Stimulated activated CD8-positive, alpha-beta memory T cell treated with anti-CD3 and anti-CD28 coated beads, Interleukin-2, amount 100 ng/mL, for 1 hour (primary cell): ENCODE results near the gene G6PC1.
"Not testable (repeated sequence)": the region's sequence is repeated elsewhere in the genome, so short reads cannot be mapped to it uniquely, and the experiment has no call there.

Experiments
- DNase-seq, 2 donors: peaks; one replicate each; pipeline ENCODE4 v3.0.0-alpha.2; 2020; ENCODE audit warnings: low read depth in 2 of 2

The G6PC1 gene

GRCh38 chr17:42901535-42902229, 1.1 kb downstream of the G6PC1 start:
- no peak for DNase-seq

- no peak for DNase-seq
Observed at GRCh38 chr17:42904110-42904469, 3.5 kb downstream of the G6PC1 start.

GRCh38 chr17:42906772-42907446, 6.3 kb downstream of the G6PC1 start:
- DNase-seq = no peak

GRCh38 chr17:42908872-42909700, 8.5 kb downstream of the G6PC1 start:
- DNase-seq = no peak

- DNase-seq = no peak
Observed at GRCh38 chr17:42913522-42913921, 12.9 kb downstream of the G6PC1 start.

GRCh38 chr17:42913981-42914617, 13.5 kb downstream of the G6PC1 start:
- DNase-seq = no peak

- DNase-seq = not testable (repeated sequence)
Observed at GRCh38 chr17:42915288-42915687, 14.7 kb downstream of the G6PC1 start.

DNA sequence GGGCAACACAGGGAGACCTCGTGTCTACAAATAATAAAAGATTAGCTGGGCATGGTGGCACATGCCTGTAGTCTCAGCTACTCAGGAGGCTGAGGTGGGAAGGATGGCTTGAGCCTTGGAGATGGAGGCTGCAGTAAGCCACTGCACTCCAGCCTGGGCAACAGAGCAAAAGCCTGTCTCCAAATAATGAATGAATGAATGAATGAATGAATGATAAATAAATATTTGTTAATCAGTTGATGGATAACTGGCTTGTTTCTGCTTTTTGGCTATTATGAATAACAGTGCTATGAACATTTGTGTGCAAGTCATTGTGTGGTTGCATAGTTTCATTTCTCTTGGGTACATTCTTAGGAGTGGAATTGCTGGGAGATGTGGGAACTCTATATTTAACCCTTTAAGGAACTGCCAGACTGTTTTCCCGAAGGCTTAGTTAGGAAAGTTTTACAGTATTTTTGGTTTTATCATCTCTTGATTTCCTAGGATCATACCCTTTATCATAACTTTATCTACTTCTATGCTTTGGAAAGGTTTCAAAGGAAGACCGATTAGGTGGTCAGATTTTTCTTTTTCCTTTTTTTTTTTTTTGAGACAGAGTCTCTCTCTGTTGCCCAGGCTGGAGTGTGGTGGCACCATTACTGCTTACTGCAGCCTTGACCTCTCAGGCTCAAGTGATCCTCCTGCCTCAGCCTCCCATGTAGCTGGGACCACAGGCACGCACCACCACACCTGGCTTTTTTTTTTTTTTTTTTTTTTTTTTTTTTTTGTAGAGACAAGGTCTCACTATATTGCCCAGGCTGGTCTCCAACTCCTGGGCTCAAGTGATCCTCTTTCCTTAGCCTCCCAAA, 16.0 kb downstream of the G6PC1 start:
- not testable (repeated sequence) for DNase-seq

DNA sequence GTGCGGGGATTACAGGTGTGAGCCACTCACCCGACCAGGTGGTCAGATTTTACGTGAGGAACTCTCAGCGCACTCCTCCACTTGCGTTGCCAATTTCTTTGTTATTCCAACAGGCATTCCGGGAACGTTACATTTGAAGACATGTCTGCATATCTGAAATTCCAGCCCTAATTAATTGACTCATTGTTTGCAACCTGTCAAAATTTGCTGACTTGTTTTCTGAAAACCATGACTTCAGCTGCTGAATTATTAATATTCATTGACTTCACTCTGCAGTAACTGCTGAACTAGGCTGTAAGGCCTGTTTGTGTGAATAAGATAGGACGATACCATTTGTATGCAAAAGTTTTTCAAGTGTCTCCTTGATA, 16.6 kb downstream of the G6PC1 start:
- DNase-seq = no peak

DNA sequence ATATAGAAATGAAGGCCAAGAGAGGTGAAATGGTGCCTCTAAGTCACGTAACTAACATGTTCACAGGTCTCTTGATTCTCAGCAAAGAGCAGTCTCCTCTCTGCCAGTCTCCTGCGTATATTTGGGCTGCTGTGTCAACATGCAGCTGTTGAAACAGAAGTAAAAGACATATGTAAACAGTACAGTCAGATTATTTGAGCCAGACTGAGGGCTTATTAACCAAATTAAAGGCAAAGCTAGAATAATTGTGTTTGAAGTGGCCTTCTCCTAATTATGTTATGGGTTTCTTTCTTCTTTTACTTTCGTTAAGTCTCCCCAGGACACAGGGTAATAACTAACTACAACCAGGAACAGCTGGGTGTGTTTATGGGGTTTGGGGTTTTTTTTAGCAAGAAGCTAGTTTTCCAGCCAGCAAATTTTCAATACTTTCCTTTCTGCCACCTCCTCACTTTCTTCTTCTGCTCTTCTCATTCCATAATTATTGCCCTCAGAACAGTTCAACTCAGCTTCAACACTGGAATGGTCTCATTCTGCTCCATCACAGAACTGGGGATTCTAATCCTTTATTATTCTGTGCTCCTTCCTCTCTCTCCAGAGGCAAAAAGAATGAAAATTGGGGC, 18.4 kb downstream of the G6PC1 start:
- DNase-seq = no peak

DNA sequence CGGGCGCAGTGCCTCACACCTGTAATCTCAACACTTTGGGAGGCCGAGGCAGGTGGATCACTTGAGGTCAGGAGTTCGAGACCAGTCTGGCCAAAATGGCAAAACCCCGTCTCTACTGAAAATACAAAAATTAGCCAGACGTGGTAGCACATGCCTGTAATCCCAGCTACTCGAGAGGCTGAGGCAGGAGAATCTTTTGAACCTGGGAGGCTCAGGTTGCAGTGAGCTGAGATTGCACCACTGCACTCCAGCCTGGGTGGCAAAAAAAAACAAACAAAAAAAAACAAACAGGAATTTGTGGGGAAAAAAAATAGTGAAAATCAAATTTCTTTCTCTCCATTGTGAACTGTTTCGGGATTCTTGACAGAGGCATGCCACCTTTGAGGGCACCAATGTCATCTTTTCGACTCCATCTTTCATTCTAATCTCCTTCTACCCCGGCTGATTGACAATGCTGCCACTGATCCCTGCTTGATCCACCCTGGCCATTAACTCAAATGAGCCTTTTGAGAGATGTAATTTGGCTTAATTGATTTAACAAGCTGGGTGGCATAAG, 19.0 kb downstream of the G6PC1 start:
- DNase-seq = not testable (repeated sequence)

DNA sequence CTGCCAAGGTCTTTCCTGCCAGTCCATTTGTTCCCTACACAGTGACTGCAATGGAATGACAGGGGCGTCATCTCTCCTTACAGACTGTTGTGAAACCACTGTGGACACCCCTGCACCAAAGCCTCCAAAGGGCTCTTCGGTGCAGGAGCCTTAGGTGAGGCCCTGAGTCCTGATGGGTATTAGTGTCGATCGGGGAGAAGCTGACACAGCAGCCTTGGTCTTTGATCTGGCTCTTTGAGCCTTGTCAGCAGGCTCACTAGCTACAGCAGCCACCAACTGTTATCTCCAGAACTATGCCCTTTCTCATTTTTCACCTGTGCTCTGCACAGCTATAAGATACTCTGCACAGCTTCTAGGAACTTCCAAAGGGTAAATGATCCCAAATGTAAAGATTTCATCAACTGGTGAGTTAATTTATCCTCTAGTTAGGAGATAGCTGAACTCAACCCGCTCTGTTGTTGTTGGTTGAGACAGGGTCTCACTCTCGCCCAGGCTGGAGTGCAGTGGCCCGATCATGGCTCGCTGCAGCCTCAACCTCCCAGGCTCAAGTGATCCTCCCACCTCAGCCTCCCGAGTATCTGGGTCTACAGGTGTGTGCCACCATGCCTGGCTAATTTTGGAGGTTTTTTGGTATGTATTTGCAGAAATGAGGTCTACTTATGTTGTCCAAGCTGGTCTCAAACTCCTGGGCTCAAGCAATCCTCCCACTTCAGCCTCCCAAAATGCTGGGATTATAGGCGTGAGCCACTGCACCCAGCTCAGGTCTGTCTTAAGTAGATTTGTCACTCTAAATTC, 19.7 kb downstream of the G6PC1 start:
- no peak for DNase-seq

GRCh38 chr17:42920922-42921321, 20.3 kb downstream of the G6PC1 start:
- no peak for DNase-seq

GRCh38 chr17:42922294-42922693, 21.7 kb downstream of the G6PC1 start:
- no peak for DNase-seq

- not testable (repeated sequence) for DNase-seq
Observed at GRCh38 chr17:42923472-42923871, 22.9 kb downstream of the G6PC1 start.

DNA sequence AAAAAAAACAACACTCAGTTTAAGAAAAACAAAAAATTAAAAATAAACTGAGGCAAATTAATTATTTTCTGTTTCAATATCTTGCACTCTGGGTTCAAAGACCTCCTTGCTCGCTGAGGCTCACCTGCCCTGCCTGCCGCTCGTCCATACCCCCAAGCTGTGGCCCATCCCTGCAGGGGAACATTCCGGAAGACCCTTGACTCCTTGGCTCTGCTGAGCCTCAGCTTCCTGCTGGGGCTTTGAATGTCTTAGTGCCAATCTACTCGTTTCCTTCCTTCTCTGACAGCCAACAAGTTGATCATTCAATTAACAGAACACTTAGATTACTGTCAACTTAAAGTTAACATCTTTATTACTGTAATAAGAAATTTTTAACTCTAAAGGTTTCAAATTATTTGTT, 24.3 kb downstream of the G6PC1 start:
- DNase-seq = no peak

DNA sequence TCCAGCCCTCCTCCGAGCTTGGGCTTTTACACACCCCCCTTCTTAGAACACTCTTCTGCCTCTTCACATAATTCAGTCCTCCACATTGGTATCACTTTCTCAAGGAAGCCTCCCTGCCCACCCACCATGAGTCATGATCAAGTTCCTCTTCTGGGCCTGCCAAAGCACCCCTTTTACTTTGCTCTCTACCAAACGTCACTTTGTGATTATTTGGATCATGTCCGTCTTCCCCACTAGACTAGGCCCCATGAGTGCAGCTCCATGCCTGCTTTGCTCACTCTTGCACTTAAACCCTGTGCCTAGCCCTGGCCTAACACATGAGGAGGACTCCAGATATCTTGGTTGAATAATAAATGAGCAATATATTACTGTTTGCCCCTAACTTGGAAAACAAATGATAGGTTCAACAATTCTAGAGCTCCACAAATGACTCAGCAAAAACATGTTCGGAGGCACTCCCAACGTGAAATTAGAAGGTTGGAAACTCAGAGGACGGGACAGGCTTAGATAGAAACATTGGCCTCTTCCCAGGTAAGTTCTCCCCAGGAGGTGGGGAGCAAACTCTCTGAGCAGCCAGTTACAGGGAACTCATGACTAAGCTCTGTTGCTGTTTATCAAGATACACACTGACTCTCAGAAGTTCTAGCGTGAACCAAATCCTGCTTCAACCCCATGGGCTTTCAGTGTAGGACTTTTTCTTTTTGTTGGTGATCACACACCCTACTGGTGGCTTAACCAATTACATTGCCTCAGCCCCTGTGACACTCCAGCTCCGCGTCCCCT, 28.3 kb downstream of the G6PC1 start:
- DNase-seq = no peak

- DNase-seq = no peak
Observed at GRCh38 chr17:42929497-42929844, 28.9 kb downstream of the G6PC1 start.
